Tibial nerve (tissue), 4 donors: Measurements from ENCODE around the gene SNX30.

ENCODE experiments used
- CTCF ChIP-seq, 5 experiments: fragments of 200-600 bp in 3 of 5; fragments of 450-650 bp in 2 of 5; sonication (generic) in 3 of 5; IDR thresholded peaks; one replicate each; pipeline ENCODE4 v1.5.1; 2016 to 2019; ENCODE audit warnings: antibody characterized with exemption in 5 of 5, mild to moderate bottlenecking in 3 of 5, moderate library complexity in 2 of 5
- EP300 ChIP-seq, 2 donors: sonication (generic); formaldehyde crosslinking; IDR thresholded peaks; one replicate each; pipeline ENCODE4 v1.6.1; 2017; ENCODE audit warnings: antibody characterized with exemption in 2 of 2, mild to moderate bottlenecking in 1 of 2

GRCh38 chr9:112836394-112836793 lies 85.8 kb downstream of the SNX30 start:
- no peak for TF ChIP-seq CTCF (IDR thresholded peaks at IDR 0.05)
- no peak for TF ChIP-seq EP300 (IDR thresholded peaks at IDR 0.05)
